GM18505 (cell line): ENCODE measurements around the gene NFS1.

Source experiments
- ATAC-seq: cut with Tn5 transposase; IDR thresholded peaks from one replicate; pipeline ENCODE4 v1.9.1; 2021; ENCODE audit not compliant: unreplicated experiment
- POLR2A ChIP-seq: IDR thresholded peaks from 4 replicates; pipeline ENCODE4 v1.6.1; 2011; ENCODE audit warnings: borderline replicate concordance; ENCODE audit not compliant: insufficient read depth, insufficient read length; ENCODE audit errors: extremely low read depth

Gene NFS1

GRCh38 chr20:35619196-35620095 is 79.7 kb downstream of the NFS1 start:
- ATAC-seq, result peak; percentile 29
- TF ChIP-seq POLR2A, result no peak

GRCh38 chr20:35618263-35619131 is 80.7 kb downstream of the NFS1 start:
- no peak for ATAC-seq
- no peak for TF ChIP-seq POLR2A
